Prostate gland (tissue), 2 donors: ENCODE measurements around the gene DRC3. TPM values are rescaled to one million over a fixed set of nuclear protein-coding genes. Genes with fewer than 3 reads are reported as not detected.

Experiments
- DNase-seq: peaks from one replicate; pipeline ENCODE4 v3.0.0-alpha.2; 2019; ENCODE audit warnings: low spot score
- H3K27ac ChIP-seq, 2 donors: fragments of 200-600 bp; sonication (generic); 2 replicates each; pipeline ENCODE4 v1.5.1; 2017 to 2019
- H3K27me3 ChIP-seq: fragments of 200-600 bp; sonication (generic); replicated peaks from 2 replicates; pipeline ENCODE4 v1.5.1; 2019; ENCODE audit not compliant: insufficient read depth
- H3K36me3 ChIP-seq, 2 donors: fragments of 200-600 bp; sonication (generic); 1 replicate in 1 of 2; 2 replicates in 1 of 2; pipeline versions ENCODE4 v1.5.1 to v1.8.1; 2017 to 2019
- H3K4me1 ChIP-seq: fragments of 200-600 bp; sonication (generic); replicated peaks from 2 replicates; pipeline ENCODE4 v1.5.1; 2019
- H3K4me3 ChIP-seq, 2 donors: fragments of 200-600 bp; sonication (generic); 2 replicates each; pipeline ENCODE4 v1.5.1; 2017 to 2019
- H3K9me3 ChIP-seq: fragments of 200-600 bp; sonication (generic); 2 replicates; pipeline ENCODE4 v1.5.1; 2017
- CTCF ChIP-seq, 4 experiments: fragments of 200-600 bp in 2 of 4; fragments of 450-650 bp in 2 of 4; sonication (generic) in 2 of 4; IDR thresholded peaks; 1 replicate in 3 of 4; 2 replicates in 1 of 4; pipeline ENCODE4 v1.5.1; 2016 to 2019; ENCODE audit warnings: antibody characterized with exemption in 4 of 4, mild to moderate bottlenecking in 2 of 4, moderate library complexity in 2 of 4
- POLR2A ChIP-seq: fragments of 450-650 bp; IDR thresholded peaks from one replicate; pipeline ENCODE4 v1.6.1; 2016; ENCODE audit warnings: antibody characterized with exemption, mild to moderate bottlenecking
- POLR2AphosphoS5 ChIP-seq: sonication (generic); formaldehyde crosslinking; IDR thresholded peaks from one replicate; pipeline ENCODE4 v1.6.1; 2017; ENCODE audit warnings: antibody characterized with exemption
- WGBS: methylation state at CpG from one replicate; pipeline ENCODE4 v1.1.5; 2018; 5-methylcytosine and 5-hydroxymethylcytosine counted together
- intact Hi-C: fragments of 100-400 bp; cut with DNase I; formaldehyde crosslinking; loops from one replicate; pipeline ENCODE4 v1.14.2; 2022
- total RNA-seq, 2 donors: library from RNA; depleted of rRNA; stranded (reverse); fragments of >200 nt; gene quantifications; one replicate each; pipeline ENCODE4 v1.1.0, GENCODE V29; 2016

Gene DRC3
- total RNA-seq, 2 donors from 2014 or later: 4.5 to 10.0 TPM

DNA sequence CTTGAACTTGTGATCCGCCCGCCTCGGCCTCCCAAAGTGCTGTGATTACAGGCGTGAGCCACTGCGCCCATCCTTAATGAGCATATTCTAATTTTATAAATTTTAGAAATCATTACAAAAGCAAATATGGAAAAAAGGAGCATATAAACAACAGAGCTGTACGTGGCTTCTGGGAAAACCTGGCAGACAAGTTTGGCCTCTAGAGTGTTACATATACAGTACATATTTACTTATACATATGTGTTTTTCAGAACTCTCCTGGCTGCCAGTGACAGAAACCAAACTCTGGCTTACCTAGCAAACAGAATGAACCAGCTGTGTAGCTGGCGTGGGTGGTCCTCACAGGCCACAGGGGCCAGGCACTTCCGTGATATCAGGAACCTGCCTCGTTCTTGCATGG is 10.1 kb downstream of the DRC3 start:
- intact Hi-C loops: no loop called here
- Histone ChIP-seq H3K4me3 (no peak overlapping the region), H3K9me3 (no peaks in the 10 kb centered on the region), H3K4me1 (peaks cover 4% of the 10 kb centered on the region), H3K27ac (peak overlapping the region; percentile 81 to 85), H3K36me3 (no peaks in the 10 kb centered on the region), H3K27me3 (no peaks in the 10 kb centered on the region)
- no peak for TF ChIP-seq POLR2A
- TF ChIP-seq CTCF (IDR thresholded peaks at IDR 0.05): no peak
- peak; percentile 39 for TF ChIP-seq POLR2AphosphoS5
- 84% methylated on average over 9 of the region's 9 CpGs for WGBS
- DNase-seq: peak; percentile 70

DNA sequence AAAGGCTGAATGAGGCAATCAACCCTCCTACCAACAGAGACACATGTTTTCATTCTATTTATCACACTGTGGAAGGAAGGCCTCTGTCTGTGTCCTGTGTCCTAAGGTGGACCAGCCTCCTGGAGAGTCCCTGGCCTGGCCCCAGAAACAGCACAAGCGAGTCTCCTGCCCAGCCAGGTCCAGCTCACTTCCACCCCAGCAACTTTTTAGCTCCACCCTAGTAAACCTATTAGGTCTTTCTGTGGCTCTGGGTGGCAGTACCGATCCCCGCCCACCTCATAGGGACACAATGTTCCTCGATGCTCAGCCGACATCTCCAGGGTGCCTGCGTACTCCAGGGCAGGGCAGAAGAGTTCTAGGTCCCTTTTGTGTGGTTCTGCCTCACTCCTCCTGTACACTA is 10.7 kb downstream of the DRC3 start:
- WGBS: 37% methylated on average over 6 of the region's 6 CpGs

GRCh38 chr17:17983776-17984175 is 11.1 kb downstream of the DRC3 start:
- WGBS: 82% methylated on average over 6 of the region's 6 CpGs
- intact Hi-C loops: no loop called here
- peak overlapping the region; percentile 81 to 85 for H3K27ac ChIP-seq
- H3K27me3 ChIP-seq: no peaks in the 10 kb centered on the region
- no peak overlapping the region for H3K4me3 ChIP-seq
- peaks cover 4% of the 10 kb centered on the region for H3K4me1 ChIP-seq
- no peak for TF ChIP-seq CTCF (IDR thresholded peaks at IDR 0.05)
- no peak for TF ChIP-seq POLR2A
- no peak for TF ChIP-seq POLR2AphosphoS5
- no peaks in the 10 kb centered on the region for H3K9me3 ChIP-seq
- DNase-seq: no peak
- no peaks in the 10 kb centered on the region for H3K36me3 ChIP-seq

More for the DNA sequence above, 10.7 kb downstream of the DRC3 start:
- Histone ChIP-seq H3K27me3 (no peaks in the 10 kb centered on the region), H3K9me3 (no peaks in the 10 kb centered on the region), H3K4me3 (no peak overlapping the region), H3K4me1 (peaks cover 4% of the 10 kb centered on the region), H3K27ac (peak overlapping the region; percentile 81 to 85), H3K36me3 (no peaks in the 10 kb centered on the region)
- DNase-seq: peak; percentile 81
- intact Hi-C loops: no loop called here
- TF ChIP-seq POLR2AphosphoS5: peak; percentile 83
- TF ChIP-seq CTCF (IDR thresholded peaks at IDR 0.05): no peak

DNA sequence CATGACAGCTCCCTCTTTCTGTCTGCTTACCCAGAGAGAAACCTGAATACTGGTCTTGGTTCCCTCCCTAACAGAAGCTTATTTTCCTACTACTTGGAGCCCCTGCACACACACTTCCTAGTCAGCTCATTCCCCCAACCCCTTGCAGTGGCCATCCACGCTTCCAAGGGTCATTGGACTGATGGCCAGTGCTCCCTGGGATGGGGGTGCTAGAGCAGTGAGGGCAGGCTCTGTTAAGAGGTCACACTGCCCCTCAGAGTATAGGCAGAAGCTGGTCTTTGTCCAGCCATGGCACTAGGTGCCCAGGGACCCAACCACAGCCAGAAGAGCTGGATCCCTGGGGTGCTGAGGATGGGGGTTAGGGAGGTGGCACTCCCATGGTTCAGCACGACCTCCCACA is 12.5 kb downstream of the DRC3 start:
- 97% methylated on average over 2 of the region's 2 CpGs for WGBS
- no peaks in the 10 kb centered on the region for H3K36me3 ChIP-seq
- TF ChIP-seq CTCF (IDR thresholded peaks at IDR 0.05): no peak
- TF ChIP-seq POLR2AphosphoS5: no peak
- TF ChIP-seq POLR2A: no peak
- no peak overlapping the region for H3K27ac ChIP-seq
- intact Hi-C loops: no loop called here
- peaks cover 4% of the 10 kb centered on the region for H3K4me1 ChIP-seq
- no peaks in the 10 kb centered on the region for H3K27me3 ChIP-seq
- H3K4me3 ChIP-seq: no peak overlapping the region
- DNase-seq: no peak
- H3K9me3 ChIP-seq: no peaks in the 10 kb centered on the region

- H3K36me3 ChIP-seq: no peaks in the 10 kb centered on the region
- peaks cover 4% of the 10 kb centered on the region for H3K4me1 ChIP-seq
- intact Hi-C loops: no loop called here
- no peak overlapping the region for H3K4me3 ChIP-seq
- 87% methylated on average over 3 of the region's 3 CpGs for WGBS
- H3K27ac ChIP-seq: no peak overlapping the region
- no peaks in the 10 kb centered on the region for H3K9me3 ChIP-seq
- DNase-seq: no peak
- TF ChIP-seq CTCF (IDR thresholded peaks at IDR 0.05) (no peak), POLR2AphosphoS5 (no peak), POLR2A (no peak)
- H3K27me3 ChIP-seq: no peaks in the 10 kb centered on the region
These were observed 12.9 kb downstream of the DRC3 start for GRCh38 chr17:17985555-17985954.
